HG02610 (cell line): ENCODE measurements around the gene EXOC3L4.

ENCODE experiments used
- ATAC-seq: cut with Tn5 transposase; IDR thresholded peaks from one replicate; pipeline ENCODE4 v1.9.1; 2021; ENCODE audit warnings: mild to moderate bottlenecking, moderate library complexity; ENCODE audit not compliant: unreplicated experiment

The EXOC3L4 gene

GRCh38 chr14:103089386-103090335 is 4.9 kb upstream of the EXOC3L4 start:
- ATAC-seq = no peak

DNA sequence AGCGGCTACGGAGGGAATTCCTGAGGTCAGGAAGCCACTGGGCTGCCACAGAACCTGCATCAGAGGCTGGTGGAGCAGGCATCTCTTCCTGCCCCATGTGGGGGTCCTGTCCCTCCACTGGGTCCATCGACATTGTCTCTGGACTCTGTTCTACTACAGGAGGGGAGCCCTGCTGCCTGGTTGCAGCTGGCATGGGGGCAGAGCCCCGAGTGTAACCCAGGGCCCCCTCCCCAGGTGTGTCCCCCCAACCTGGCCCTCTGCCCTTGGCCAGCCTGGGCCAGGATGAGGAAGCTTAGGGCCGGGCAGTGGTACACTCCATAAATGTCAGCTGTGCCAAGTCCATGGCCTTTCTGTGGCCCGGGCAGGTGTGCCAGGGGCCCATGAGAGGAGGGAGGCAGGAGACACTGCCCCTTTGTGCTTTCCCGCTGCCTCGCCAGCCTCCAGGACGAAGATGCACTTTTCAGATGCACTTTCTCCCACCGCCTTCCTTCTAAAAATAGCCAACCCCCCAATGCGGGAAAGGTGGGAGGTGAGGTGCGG is 4.0 kb upstream of the EXOC3L4 start:
- no peak for ATAC-seq

- no peak for ATAC-seq
Measured at GRCh38 chr14:103091041-103091882, 3.3 kb upstream of the EXOC3L4 start.

DNA sequence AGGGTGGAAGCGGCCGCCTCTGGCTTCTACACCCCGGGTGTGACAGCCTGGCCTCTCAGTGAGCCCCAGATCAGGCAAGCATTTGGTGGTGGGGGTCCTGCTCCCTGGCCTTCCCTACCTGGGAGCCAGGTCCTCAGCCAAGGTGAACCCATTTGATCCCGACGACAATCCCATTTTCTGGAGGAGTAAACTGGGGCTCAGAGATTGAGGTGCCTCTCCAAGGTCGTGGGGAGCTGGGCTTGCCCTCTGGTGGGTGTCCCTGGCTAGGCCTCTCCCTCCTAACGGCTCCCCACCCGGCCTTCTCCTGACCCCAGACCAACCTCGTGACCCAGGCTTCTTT is 2.7 kb upstream of the EXOC3L4 start:
- no peak for ATAC-seq

DNA sequence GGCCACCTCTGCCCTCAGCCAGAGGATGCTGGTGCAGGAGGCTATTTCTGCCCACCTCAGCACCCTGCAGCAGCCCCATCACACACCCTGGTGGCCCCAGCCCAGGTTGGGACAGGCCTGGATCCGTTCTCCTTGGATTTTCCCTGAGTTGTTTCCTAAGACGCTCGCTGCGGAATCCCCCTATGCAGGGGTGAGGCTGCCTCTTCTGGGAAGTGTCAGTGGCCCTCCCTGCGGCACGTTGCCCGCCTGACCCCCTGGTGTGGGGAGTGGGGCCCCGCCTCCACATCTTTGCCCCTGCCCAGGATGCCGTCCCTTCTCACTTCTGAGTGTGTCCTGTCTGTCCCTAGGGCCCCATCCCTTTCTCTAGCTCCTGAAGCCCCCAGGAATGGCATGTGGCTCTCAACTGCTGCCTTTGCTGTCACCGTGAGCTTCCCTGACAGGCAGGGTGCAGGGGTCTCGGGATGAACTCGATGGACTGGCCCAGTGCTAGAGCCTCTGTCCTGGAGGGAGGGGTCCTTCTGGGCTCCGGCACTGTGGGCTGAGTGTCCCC is 594 bp upstream of the EXOC3L4 start:
- no peak for ATAC-seq

DNA sequence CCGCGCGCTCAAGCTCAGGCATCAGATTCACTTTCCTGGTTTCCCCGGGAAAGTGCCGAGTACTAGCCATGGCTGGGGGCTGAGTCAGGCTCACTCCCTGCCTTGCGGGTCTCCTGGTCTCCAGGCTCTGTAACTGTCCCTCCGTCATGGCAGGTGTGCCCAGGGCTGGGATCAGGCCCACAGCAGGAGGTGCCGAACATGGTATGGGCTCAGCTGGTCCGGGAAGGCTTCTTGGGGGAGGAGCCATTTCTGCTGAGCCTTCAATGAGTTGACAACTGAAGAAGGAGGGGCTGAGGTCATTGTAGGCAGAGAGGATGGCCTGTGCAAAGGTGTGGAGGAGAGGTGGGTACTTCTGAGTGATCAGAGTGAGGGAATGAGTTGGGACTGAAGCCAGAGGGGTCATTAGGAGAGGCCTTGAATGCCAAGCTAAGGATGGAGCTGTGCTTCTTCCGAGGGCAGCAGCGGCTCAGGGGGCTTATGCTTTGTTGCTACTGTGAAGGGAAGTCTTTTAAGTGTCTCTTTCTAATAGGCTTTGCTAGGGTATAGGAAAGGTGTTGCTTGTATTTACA is 769 bp downstream of the EXOC3L4 start:
- no peak for ATAC-seq

DNA sequence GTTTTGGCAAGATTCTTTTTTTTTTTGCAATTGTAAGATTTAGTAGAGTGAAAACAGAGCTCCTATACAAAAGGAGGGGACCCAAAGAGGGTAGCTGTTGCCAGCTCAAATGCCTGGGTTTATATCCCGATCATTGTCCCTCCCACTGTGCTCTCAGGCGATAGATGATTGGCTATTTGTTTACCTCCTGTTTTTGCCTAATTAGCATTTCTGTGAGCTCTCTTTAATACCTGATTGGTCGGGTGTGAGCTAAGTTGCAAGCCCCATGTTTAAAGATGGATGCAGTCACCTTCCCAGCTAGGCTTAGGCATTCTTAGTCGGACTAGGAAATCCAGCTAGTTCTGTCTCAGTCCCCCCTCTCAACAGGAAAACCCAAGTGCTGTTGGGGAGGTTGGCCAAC is 1.9 kb downstream of the EXOC3L4 start:
- ATAC-seq = no peak

DNA sequence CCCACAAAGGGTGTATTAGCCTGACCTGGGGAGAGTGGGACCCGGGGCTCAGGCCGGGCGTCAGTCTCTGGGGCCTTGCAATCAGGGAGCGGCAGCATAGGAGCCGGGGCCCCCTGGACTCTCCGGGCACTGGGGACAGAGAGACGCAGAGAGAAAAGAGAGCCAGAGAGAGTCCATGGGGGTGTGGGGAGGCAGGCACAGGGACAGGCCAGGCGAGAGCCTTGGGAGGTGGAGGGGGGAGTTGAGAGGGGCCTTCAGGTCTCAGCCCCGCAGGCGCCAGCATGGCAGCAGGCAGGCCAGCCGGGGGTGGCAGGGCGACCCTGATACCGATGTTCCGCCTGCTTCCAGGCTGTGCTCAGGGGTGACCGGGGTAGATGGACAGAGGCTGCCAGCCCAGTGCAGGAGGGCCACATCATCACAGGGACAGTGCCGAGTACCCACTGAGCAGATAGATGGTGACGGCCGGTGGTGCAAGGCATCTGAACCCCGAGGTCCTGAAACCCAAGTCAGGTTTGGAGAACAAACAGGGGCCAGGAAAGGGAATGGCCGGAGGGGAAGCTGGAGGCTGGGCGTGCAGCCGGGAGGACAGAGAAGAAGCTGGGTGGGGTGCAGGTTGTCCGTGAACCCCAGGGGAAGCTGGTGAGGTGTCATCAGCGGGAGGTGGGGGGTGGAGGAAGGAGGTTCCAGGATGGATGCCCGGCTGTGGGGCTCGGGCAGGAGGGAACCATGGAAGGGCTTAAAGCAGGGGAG is 2.9 kb downstream of the EXOC3L4 start:
- no peak for ATAC-seq

- ATAC-seq = no peak
Measured at GRCh38 chr14:103097994-103098957, 3.8 kb downstream of the EXOC3L4 start.

- no peak for ATAC-seq
Measured at GRCh38 chr14:103099081-103099732, 4.7 kb downstream of the EXOC3L4 start.

DNA sequence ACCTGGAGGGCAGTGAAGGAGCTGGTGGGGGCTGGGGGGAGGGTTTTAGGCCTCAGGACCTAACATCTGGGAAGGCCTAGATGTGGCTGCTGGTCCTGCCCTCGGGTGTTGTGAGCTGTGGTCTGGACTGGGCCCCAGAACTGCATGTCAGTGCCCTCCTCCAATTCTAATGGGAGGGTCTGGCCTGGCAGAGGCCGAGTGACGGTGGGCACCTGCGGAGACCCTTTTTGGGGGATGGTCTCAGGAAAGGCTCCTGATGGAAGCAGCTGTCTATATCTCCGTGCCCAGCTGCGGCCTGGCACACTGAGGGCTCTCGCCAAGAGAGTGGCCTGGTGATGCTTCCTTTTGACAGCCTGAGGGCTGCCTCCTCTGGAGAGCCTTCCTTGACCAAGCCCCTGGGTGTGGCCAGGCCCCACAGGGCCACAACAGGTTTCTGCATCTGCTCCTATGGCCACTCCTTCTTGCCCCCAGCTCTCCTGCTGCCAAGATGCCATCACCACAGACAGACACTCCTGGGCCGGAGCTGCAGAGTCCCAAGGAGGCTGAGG is 5.3 kb downstream of the EXOC3L4 start:
- ATAC-seq = no peak

DNA sequence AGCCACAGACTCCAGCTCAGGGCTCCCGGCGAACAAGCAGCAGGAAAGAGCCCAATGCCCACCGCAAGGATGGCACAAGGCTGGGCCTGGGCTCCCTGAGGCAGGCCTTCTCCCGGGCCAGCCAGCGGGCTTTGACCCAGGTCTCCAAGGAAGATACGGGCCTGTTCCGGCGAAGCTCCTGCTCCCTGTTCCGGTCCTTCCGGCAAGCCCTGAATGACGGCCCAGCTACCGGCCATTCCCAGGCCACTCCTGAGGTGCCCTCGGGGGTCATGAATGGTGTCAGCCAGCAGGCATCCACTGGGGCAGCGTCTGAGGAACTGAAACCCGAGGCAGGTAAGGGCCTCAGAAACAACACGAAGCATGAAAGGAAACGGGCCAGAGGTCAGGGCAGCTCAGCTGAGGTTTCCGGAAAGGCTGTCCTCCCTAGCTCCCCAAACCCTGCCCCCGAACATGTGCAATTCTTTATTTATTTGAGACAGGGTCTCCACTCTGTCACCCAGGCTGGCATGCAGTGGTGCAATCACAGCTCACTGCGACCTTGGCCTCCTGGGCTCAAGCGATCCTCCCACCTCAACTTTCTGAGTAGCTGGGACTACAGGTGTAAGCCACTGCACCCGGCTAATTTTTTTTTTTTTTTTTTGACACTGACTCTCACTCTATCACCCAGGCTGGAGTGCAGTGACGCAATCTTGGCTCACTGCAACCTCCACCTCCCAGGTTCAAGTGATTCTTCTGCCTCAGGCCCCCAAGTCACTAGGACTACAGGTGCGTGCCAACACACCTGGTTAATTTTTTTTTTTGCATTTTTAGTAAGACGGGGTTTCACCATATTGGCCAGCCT is 6.0 kb downstream of the EXOC3L4 start:
- ATAC-seq = no peak

GRCh38 chr14:103101257-103101962 is 6.9 kb downstream of the EXOC3L4 start:
- no peak for ATAC-seq

DNA sequence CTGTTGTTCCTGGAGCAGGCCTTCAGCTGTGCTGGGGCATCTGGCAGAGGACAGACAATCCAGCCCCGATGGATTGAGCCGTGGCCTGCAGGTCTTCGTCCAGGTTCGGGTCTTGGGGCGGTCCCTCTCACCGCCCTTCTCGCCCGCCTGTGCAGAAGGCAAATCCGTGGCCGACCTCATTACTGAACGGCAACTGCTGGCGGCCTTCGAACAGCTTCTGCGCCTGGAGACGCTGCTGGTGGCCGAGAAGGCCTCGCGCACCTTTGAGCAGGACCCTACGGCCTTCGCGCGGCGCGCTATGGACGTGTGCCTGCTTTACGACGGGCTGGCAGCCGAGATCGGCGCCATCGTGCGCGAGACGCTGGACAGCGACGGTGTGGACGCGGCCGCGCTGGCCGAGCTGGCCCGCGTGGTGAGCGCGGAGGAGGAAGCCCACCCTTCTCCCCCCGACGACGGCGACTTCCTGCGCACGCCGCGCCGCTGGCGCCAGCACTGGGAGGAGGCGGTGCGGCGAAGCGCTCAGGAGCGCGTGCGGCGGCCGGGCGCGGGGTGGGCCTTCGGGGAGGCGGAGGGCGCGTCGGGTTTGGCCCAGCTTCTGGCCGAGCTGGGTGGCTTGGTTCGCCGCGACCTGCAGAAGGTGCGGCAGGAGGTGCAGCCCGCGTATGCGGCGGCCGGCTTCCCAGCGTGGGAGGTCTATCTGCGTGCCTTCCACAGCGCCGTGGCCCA is 7.6 kb downstream of the EXOC3L4 start:
- ATAC-seq = no peak

GRCh38 chr14:103102689-103103260 is 8.2 kb downstream of the EXOC3L4 start:
- ATAC-seq = no peak
